Ovary (tissue), 3 donors: ENCODE results near the gene AKR7A2.
"Not testable (repeated sequence)": the region's sequence is repeated elsewhere in the genome, so short reads cannot be mapped to it uniquely, and the experiment has no call there.

Experiments
- EP300 ChIP-seq: sonication (generic); formaldehyde crosslinking; IDR thresholded peaks from one replicate; pipeline ENCODE4 v1.6.1; 2017; ENCODE audit warnings: antibody characterized with exemption
- TF ChIP-seq, protein P1 (sequence below), 3 donors: fragments of 450-650 bp in 2 of 3; fragments of 200-600 bp in 1 of 3; IDR thresholded peaks; one replicate each; pipeline versions ENCODE4 v1.5.1 to v1.8.0; 2016 to 2022; ENCODE audit warnings: antibody characterized with exemption in 3 of 3, mild to moderate bottlenecking in 1 of 3
- donor health status: DM: no; HTN: no; CAD: no.

- TF ChIP-seq, protein P1, sequence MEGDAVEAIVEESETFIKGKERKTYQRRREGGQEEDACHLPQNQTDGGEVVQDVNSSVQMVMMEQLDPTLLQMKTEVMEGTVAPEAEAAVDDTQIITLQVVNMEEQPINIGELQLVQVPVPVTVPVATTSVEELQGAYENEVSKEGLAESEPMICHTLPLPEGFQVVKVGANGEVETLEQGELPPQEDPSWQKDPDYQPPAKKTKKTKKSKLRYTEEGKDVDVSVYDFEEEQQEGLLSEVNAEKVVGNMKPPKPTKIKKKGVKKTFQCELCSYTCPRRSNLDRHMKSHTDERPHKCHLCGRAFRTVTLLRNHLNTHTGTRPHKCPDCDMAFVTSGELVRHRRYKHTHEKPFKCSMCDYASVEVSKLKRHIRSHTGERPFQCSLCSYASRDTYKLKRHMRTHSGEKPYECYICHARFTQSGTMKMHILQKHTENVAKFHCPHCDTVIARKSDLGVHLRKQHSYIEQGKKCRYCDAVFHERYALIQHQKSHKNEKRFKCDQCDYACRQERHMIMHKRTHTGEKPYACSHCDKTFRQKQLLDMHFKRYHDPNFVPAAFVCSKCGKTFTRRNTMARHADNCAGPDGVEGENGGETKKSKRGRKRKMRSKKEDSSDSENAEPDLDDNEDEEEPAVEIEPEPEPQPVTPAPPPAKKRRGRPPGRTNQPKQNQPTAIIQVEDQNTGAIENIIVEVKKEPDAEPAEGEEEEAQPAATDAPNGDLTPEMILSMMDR (IDR thresholded peaks at IDR 0.05): not testable (repeated sequence)
- not testable (repeated sequence) for TF ChIP-seq EP300
These were observed 42.3 kb downstream of the AKR7A2 start for GRCh38 chr1:19269427-19270342.
